NOMO-1 treated with dmso at 0.1 percent for 144 hours (cell line): Measurements from ENCODE around the gene NDUFA8.
"Not testable (repeated sequence)": the region's sequence is repeated elsewhere in the genome, so short reads cannot be mapped to it uniquely, and the experiment has no call there.

Source experiments
- DNase-seq: peaks from one replicate; lab custom pipeline; 2025; ENCODE audit not compliant: unreplicated experiment; lab: John Stamatoyannopoulos, UW

NDUFA8 gene

GRCh38 chr9:122122468-122122867 lies 37.1 kb downstream of the NDUFA8 start:
- DNase-seq, result no peak

- no peak for DNase-seq
Observed at GRCh38 chr9:122121931-122122330, 37.6 kb downstream of the NDUFA8 start.

DNA sequence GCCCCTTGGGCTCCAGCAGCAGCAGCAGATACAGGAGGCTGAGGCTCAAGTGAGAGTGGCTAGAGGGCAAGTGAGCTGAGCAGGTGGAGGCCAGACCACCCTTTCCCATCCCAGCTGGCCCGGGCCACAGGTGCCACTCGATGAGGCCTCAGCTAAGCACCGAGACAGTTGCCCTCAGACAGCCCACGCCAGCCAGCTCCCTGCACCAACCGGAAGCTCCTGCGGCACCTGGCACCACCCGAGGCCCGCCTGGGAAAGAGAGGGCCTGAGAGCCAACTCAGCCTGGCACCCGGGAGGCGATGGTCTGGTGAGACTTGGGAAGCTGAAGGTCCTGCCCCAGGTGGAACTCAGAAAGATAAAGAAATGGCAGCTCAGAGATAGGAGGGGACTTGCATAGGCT lies 38.2 kb downstream of the NDUFA8 start:
- DNase-seq, result no peak

GRCh38 chr9:122120316-122121071 lies 39.1 kb downstream of the NDUFA8 start:
- no peak for DNase-seq

DNA sequence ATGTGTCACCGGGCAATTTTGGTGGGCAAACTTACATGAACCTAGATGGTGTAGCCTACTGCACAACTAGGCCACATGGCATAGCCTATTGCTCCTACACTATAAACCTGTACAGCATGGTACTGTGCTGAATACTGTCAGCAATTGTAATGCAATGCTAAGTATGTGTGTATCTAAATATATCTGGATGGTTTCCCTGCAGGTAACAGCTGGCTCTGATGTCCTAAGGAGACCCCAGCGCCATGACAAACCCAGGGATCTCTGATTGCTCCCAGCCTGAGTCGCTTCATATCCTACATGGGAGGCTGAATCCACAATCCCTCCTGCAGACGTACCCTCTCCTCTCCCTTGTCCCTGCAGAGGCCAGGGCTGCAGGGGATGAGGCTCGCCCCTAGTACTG lies 39.9 kb downstream of the NDUFA8 start:
- no peak for DNase-seq

DNA sequence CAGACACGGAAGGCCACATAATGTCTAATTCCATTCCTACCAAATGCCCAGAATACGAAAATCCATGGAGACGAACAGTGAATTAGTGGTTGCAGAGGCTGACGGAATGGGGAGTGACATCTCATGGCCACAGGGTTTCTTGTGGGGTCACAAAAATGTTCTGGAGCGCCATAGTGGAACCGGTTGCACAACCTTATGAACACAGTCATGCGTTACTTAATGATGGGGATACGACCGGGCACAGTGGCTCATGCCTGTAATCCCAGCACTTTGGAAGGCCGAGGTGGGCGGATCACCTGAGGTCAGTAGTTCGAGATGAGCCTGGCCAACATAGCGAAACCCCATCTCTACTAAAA lies 40.4 kb downstream of the NDUFA8 start:
- DNase-seq, result no peak

GRCh38 chr9:122118343-122119165 lies 41.0 kb downstream of the NDUFA8 start:
- DNase-seq, result no peak

GRCh38 chr9:122117241-122117640 lies 42.3 kb downstream of the NDUFA8 start:
- not testable (repeated sequence) for DNase-seq

- no peak for DNase-seq
Observed at GRCh38 chr9:122116448-122117173, 43.0 kb downstream of the NDUFA8 start.

GRCh38 chr9:122116040-122116439 lies 43.5 kb downstream of the NDUFA8 start:
- DNase-seq, result no peak

- DNase-seq, result no peak
Observed at GRCh38 chr9:122115176-122116035, 44.2 kb downstream of the NDUFA8 start.

- DNase-seq, result no peak
Observed at GRCh38 chr9:122113574-122113973, 46.0 kb downstream of the NDUFA8 start.

DNA sequence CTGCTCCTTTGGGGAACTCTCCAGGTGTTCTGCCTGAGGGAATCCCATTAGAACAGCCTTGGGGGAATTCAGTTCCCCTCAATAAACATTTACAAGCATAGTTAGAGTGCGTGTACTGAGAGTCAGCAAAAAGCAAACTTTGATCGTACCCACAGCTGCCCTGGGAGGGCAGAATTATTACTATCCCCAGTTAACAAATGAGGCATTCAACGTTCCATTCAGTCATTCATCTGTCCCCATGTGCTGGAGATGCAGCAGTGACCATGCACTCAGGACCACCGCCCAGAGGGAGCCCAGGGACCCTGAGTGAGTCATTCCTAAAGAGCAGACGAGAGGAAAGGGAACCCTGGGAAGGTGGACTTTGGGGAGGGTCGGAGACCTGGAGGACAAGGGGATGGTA lies 47.3 kb downstream of the NDUFA8 start:
- DNase-seq, result no peak

GRCh38 chr9:122111413-122112085 lies 48.0 kb downstream of the NDUFA8 start:
- DNase-seq, result no peak

DNA sequence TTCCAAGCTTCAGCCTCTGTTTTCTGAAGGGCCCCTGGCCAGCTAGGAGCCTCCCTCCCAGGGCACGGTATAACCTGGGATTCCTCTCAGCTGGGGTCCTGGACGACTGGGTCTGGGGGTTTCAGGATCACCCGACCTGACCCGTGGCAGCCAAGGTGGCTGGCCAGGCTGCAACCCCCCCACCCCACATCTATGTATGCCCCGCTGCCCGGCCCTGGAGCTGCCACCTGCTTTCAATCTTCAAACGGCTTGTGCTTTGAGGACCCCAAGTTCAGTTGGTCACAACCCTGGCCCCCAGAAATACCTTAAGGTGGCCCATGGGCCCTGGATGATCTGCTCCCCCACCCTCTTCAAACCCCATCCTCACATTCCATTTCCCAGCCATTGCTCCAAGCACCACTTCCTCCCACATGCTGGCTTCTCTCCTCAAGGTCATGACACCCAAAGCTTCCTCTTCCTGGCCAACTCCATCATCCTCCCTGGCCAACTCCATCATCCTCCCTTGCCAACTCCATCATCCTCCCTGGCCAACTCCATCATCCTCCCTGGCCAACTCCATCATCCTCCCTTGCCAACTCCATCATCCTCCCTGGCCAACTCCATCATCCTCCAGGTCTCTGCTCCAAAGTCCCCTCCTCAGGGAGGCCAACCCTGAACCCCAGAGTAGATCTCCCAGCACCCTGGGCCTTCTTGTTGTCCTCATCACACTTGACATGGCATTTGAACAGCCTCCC lies 49.3 kb downstream of the NDUFA8 start:
- DNase-seq, result no peak

DNA sequence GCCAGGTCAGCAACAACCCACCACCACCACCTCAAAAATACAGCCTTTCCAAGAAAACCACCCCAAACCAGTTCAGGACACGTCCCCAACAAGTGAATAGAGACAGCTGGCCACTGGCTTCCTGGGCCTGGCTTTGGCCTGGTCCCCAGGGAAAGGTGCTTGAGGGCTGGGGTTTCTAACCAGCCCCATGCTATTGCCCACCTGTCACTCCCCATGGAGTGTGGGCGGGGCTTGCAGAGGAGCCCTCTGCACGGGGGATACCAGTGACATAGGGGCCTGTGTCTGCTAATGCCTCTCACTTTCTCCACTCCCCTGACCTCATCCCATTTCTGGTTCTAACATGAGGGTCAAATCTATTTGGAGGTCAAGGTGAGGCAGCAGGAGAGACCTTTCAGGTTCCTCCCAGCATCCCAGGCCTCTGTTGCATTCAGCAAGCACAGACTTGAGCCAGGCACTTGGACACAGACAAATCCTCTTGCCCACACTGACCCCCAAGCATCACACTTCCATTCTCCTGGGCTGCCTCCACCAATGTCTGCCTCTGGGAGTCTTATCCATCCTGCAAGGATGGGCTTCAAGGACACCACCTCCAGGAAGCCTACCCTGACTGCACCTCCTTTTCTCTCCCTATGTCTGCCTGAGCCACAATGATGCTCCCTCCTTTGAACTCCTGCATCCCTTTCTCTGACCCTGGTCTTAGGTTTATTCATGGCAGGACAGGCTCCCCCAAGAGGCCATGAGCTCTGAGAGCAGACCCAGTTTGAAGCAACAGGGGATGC lies 50.4 kb downstream of the NDUFA8 start:
- DNase-seq, result no peak

- DNase-seq, result no peak
Observed at GRCh38 chr9:122107291-122107805, 52.2 kb downstream of the NDUFA8 start.

- DNase-seq, result no peak
Observed at GRCh38 chr9:122106576-122106975, 53.0 kb downstream of the NDUFA8 start.

DNA sequence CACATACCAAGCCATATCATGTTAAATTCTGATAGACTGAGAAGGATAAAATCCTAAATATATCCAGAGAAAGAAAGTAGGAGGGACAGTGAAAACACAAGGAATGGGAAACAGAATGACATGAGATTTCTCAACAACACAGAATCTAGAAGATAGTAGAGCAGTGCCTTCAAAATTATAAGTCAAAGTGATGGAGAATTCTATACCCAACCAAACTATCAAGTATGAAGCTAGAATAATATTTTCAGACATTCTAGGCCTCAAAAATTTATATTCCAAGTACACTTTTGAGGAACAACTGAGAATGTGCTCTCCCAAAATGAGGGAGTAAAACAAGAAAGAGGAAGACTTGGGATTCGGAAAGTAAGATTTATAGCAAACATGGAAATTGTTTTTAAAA lies 55.6 kb downstream of the NDUFA8 start:
- no peak for DNase-seq
